Adrenal gland (tissue), 12 donors: ENCODE results near the gene HRH2. TPM values are rescaled to one million over a fixed set of nuclear protein-coding genes. Genes with fewer than 3 reads are reported as not detected.
A peak's percentile ranks its signal among the peaks of the same experiment; 100 is the strongest.

ENCODE experiments used
- DNase-seq, 7 donors: peaks; one replicate each; pipeline ENCODE4 v3.0.0-alpha.2; 2019 to 2020
- H3K27ac ChIP-seq, 5 donors: fragments of 200-600 bp; sonication (generic) in 4 of 5; 1 replicate in 3 of 5; 2 replicates in 2 of 5; pipeline versions ENCODE4 v1.5.1 to v1.8.0; 2016 to 2020; ENCODE audit warnings: mild to moderate bottlenecking in 1 of 5
- H3K27me3 ChIP-seq: fragments of 200-600 bp; 2 replicates; pipeline ENCODE4 v1.8.0; 2021
- H3K36me3 ChIP-seq, 2 donors: fragments of 200-600 bp; replicated peaks in 1 of 2; 1 replicate in 1 of 2; 2 replicates in 1 of 2; pipeline versions ENCODE4 v1.5.1 to v1.8.0; 2018 to 2022
- H3K4me1 ChIP-seq, 2 donors: fragments of 200-600 bp; replicated peaks in 1 of 2; 1 replicate in 1 of 2; 2 replicates in 1 of 2; pipeline versions ENCODE4 v1.5.1 to v1.8.0; 2018 to 2021
- H3K4me3 ChIP-seq, 4 donors: fragments of 200-600 bp; sonication (generic) in 3 of 4; one replicate each; pipeline ENCODE4 v1.5.1; 2016 to 2018
- H3K9me3 ChIP-seq, 3 donors: fragments of 200-600 bp; sonication (generic) in 1 of 3; replicated peaks in 1 of 3; 1 replicate in 2 of 3; 2 replicates in 1 of 3; pipeline versions ENCODE4 v1.5.1 to v1.8.0; 2016 to 2021
- POLR2A ChIP-seq, 2 donors: fragments of 450-650 bp; IDR thresholded peaks; one replicate each; pipeline ENCODE4 v1.6.1; 2017; ENCODE audit warnings: antibody characterized with exemption in 2 of 2, mild to moderate bottlenecking in 2 of 2, moderate library complexity in 1 of 2
- WGBS, 4 donors: extraction: QIAGEN DNeasy Blood & Tissue Kit in 2 of 4; methylation state at CpG; one replicate each; pipeline versions ENCODE4 v1.1.5 to v1.1.7; 2013 to 2017; 5-methylcytosine and 5-hydroxymethylcytosine counted together
- intact Hi-C, 2 donors: fragments of 100-400 bp; cut with DNase I; formaldehyde crosslinking; loops; one replicate each; pipeline versions ENCODE4 v1.14.1 to v1.15.0; 2022 to 2023
- polyA plus RNA-seq, 3 donors: library from polyadenylated mRNA; stranded (reverse); fragments of 200-250 nt in 2 of 3; fragments of 350-450 nt in 1 of 3; fragmentation: Illumina TruSeq in 1 of 3; extraction: RNeasy Lipid Tissue Mini Kit (QIAGEN cat#74804) in 1 of 3; gene quantifications; one replicate each; pipeline ENCODE4 v1.2.3, GENCODE V29; 2013 to 2014
- total RNA-seq, 9 donors: library from RNA; depleted of rRNA in 4 of 9; stranded (reverse); fragments of >200 nt in 4 of 9; fragments of 120-200 nt in 1 of 9; fragmentation: NEBNext Ultra II Directional in 1 of 9; extraction: Animal tissue kit (Norgen Biotek cat#: 25700) in 1 of 9; gene quantifications; one replicate each; pipeline versions ENCODE4 v1.1.0 to v1.2.4, GENCODE V29; 2013 to 2023
- TF ChIP-seq, protein P1 (sequence below), 6 experiments: fragments of 450-650 bp in 4 of 6; fragments of 200-600 bp in 2 of 6; sonication (generic) in 1 of 6; IDR thresholded peaks; 1 replicate in 5 of 6; 2 replicates in 1 of 6; pipeline versions ENCODE4 v1.5.1 to v1.8.0; 2016 to 2021; ENCODE audit warnings: antibody characterized with exemption in 6 of 6, mild to moderate bottlenecking in 2 of 6, moderate library complexity in 1 of 6
- donor health status: healthy with polysubstance abuse.
- donor health status: Bipolar disorder and iron deficiency.
- donor health status: DM: yes; HTN: yes; CAD: no.
- donor health status: DM: no; HTN: no; CAD: no.
- donor health status: DM: no; HTN: no; CAD: no.
- donor health status: DM: yes; HTN: yes; CAD: no.

Gene HRH2
- total and polyA plus RNA-seq, 12 donors, result 0.22 to 7.3 (median 3.1) TPM

GRCh38 chr5:175685701-175686350 lies 28.0 kb downstream of the HRH2 start:
- intact Hi-C loops, result no loop called here
- WGBS, 4 donors, result 87 to 93% (median 89%) methylated on average over 9 to 12 of the region's 12 CpGs

DNA sequence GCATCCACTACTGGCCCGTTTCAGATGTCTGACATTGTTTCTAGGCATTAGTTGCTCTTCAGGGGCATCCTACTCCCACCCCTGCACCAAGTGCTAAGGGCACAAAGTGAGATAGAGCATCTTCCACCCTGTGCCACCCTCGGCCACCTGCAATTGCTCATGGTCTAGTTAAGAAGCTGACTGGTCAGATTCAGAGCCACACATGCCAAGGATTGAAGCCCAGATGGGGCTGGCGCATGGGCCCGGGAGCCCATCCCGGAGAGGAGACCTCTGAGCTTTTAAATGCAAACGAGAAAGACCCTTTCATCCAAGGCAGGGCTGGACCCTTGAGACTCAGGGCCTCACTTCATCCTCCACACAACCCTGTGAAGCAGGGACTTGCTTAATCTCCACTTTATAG lies 28.5 kb downstream of the HRH2 start:
- no peak overlapping the region for H3K27ac ChIP-seq
- no peak overlapping the region for H3K4me3 ChIP-seq
- H3K9me3 ChIP-seq, result no peaks in the 10 kb centered on the region
- intact Hi-C loops, result no loop called here
- DNase-seq, result no peak
- no peaks in the 10 kb centered on the region for H3K36me3 ChIP-seq
- H3K27me3 ChIP-seq, result no peaks in the 10 kb centered on the region
- TF ChIP-seq, protein P1, sequence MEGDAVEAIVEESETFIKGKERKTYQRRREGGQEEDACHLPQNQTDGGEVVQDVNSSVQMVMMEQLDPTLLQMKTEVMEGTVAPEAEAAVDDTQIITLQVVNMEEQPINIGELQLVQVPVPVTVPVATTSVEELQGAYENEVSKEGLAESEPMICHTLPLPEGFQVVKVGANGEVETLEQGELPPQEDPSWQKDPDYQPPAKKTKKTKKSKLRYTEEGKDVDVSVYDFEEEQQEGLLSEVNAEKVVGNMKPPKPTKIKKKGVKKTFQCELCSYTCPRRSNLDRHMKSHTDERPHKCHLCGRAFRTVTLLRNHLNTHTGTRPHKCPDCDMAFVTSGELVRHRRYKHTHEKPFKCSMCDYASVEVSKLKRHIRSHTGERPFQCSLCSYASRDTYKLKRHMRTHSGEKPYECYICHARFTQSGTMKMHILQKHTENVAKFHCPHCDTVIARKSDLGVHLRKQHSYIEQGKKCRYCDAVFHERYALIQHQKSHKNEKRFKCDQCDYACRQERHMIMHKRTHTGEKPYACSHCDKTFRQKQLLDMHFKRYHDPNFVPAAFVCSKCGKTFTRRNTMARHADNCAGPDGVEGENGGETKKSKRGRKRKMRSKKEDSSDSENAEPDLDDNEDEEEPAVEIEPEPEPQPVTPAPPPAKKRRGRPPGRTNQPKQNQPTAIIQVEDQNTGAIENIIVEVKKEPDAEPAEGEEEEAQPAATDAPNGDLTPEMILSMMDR (IDR thresholded peaks at IDR 0.05), result no peak
- no peak for TF ChIP-seq POLR2A (IDR thresholded peaks at IDR 0.05)
- H3K4me1 ChIP-seq, result no peaks in the 10 kb centered on the region
- WGBS, 4 donors, result 72 to 78% (median 76%) methylated on average over 2 to 6 of the region's 6 CpGs

More at GRCh38 chr5:175685701-175686350, 28.0 kb downstream of the HRH2 start:
- H3K9me3 ChIP-seq, result no peaks in the 10 kb centered on the region
- H3K4me1 ChIP-seq, result no peaks in the 10 kb centered on the region
- H3K4me3 ChIP-seq, result no peak overlapping the region
- H3K27me3 ChIP-seq, result no peaks in the 10 kb centered on the region
- no peak overlapping the region for H3K27ac ChIP-seq
- no peak for DNase-seq
- TF ChIP-seq, protein P1 (IDR thresholded peaks at IDR 0.05), result no peak
- TF ChIP-seq POLR2A (IDR thresholded peaks at IDR 0.05), result no peak
- no peaks in the 10 kb centered on the region for H3K36me3 ChIP-seq

GRCh38 chr5:175686826-175687225 lies 29.0 kb downstream of the HRH2 start:
- H3K4me1 ChIP-seq, result no peaks in the 10 kb centered on the region
- intact Hi-C loops, result no loop called here
- no peak for DNase-seq
- no peaks in the 10 kb centered on the region for H3K36me3 ChIP-seq
- no peaks in the 10 kb centered on the region for H3K27me3 ChIP-seq
- no peaks in the 10 kb centered on the region for H3K9me3 ChIP-seq
- TF ChIP-seq POLR2A (IDR thresholded peaks at IDR 0.05), result no peak
- TF ChIP-seq, protein P1 (IDR thresholded peaks at IDR 0.05), result no peak
- 58 to 80% (median 68%) methylated on average over 2 to 9 of the region's 9 CpGs for WGBS, 4 donors
- H3K4me3 ChIP-seq, result no peak overlapping the region
- H3K27ac ChIP-seq, result no peak overlapping the region

GRCh38 chr5:175687231-175687701 lies 29.4 kb downstream of the HRH2 start:
- Histone ChIP-seq H3K4me1 (peaks cover 0 to 3% of the 10 kb centered on the region in 2 donors), H3K27me3 (no peaks in the 10 kb centered on the region), H3K9me3 (no peaks in the 10 kb centered on the region), H3K4me3 (no peak overlapping the region), H3K27ac (no peak overlapping the region), H3K36me3 (no peaks in the 10 kb centered on the region)
- DNase-seq, result peak in 1 of 7 donors; percentile 13
- intact Hi-C loops, result no loop called here
- TF ChIP-seq, protein P1 (IDR thresholded peaks at IDR 0.05), result no peak
- TF ChIP-seq POLR2A (IDR thresholded peaks at IDR 0.05), result no peak
- WGBS, 4 donors, result 59 to 82% (median 70%) methylated on average over 2 to 14 of the region's 14 CpGs
